LNCaP clone FGC (cell line): ENCODE data around the gene ARHGAP24.

ENCODE experiments used
- DNase-seq: peaks from one replicate; pipeline ENCODE4 v3.0.0-alpha.2; 2011; ENCODE audit warnings: low read depth
- H3K4me3 ChIP-seq: 2 replicates; pipeline ENCODE4 v1.5.1; 2011; ENCODE audit warnings: mild to moderate bottlenecking, low read depth, low read length, control low read depth
- CTCF ChIP-seq: IDR thresholded peaks from 2 replicates; pipeline ENCODE4 v1.5.1; 2012; ENCODE audit warnings: mild to moderate bottlenecking; ENCODE audit not compliant: control insufficient read depth, insufficient read depth; ENCODE audit errors: extremely low read depth

The ARHGAP24 gene

GRCh38 chr4:85720735-85721134 is 245.8 kb downstream of the ARHGAP24 start:
- DNase-seq = no peak
- no peak for TF ChIP-seq CTCF
- H3K4me3 ChIP-seq = no peak overlapping the region

GRCh38 chr4:85722401-85722800 is 247.5 kb downstream of the ARHGAP24 start:
- no peak for DNase-seq
- TF ChIP-seq CTCF = no peak
- H3K4me3 ChIP-seq = no peak overlapping the region

DNA sequence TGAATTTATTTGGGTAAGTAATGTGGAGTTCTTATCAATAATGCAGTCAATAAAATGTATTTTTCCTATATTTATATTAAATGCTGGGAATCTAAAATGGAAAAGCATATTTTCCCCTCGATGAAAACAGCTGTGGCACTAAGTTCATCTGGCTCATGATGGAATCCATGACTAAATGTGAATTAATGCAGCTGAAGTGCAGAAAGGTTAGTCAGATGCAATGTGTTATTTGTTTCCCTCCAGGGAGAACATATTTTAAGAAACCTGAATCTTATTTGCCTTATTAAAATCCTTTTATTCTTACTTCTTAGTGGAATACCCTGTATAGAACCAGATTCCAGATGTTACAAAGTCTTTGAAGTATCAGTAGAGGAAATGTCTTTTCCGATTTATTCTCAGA is 247.9 kb downstream of the ARHGAP24 start:
- no peak for DNase-seq
- TF ChIP-seq CTCF = no peak
- no peak overlapping the region for H3K4me3 ChIP-seq

DNA sequence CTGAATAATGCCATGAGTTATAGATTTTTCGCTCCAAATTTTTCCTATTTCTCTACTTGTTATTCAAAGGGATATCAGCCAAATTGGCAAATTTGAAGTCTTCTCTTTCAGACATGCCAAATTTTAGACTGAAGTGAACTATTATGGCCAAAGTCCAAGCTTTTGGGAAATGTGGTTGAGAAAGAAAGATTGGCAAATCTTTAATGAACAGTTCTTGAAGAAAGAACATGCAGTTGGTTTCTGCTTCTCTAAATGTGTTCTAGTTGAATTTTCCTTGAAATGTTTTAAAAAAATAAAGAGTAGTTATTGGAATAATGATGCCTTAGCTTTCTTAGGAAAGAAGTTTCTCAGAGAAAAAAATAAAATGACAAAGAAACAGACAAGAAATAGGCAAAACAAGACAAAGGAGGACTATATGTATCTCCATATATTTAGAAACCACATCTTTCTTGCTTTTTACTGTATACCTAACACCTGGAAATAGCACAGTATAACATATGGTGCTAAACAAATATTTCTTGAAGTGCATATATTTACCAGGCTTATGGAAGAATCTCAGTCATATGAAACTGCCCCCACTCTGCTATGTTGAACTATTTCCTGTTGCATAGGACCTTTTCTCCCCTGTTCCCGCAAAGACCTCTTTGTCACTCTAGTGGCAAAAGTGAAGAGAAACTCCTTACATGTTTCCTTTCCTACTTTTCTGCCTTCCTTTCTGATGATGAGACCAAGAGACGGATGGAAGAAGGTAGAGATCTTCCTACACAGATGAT is 250.0 kb downstream of the ARHGAP24 start:
- H3K4me3 ChIP-seq = no peak overlapping the region
- TF ChIP-seq CTCF = no peak
- DNase-seq = no peak

GRCh38 chr4:85725721-85726170 is 250.8 kb downstream of the ARHGAP24 start:
- TF ChIP-seq CTCF = no peak
- DNase-seq = no peak
- H3K4me3 ChIP-seq = no peak overlapping the region

- H3K4me3 ChIP-seq = no peak overlapping the region
- no peak for DNase-seq
- no peak for TF ChIP-seq CTCF
Measured at GRCh38 chr4:85726555-85726954, 251.6 kb downstream of the ARHGAP24 start.

DNA sequence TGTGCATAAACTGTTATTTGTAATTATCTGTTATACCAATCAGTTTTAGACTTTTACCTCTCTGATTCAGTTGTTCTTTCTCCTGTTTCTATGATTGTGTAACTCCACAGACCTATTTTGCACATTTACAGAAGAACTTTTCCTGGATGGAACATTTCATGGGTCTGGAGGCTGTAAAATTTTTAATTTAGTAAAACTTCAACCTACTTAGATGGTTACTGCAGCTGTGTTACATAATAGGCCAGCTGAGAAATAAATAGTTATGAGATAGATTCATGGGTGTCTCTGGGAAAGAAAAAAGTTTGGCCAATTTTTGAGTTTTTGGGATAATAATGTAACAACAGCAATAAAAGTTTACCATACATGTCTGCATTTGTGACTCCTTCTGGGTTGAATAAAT is 253.5 kb downstream of the ARHGAP24 start:
- no peak overlapping the region for H3K4me3 ChIP-seq
- TF ChIP-seq CTCF = no peak
- DNase-seq = no peak
